COR-L47 (cell line): ENCODE measurements around the gene CARD11.
"Not testable (repeated sequence)": the region's sequence is repeated elsewhere in the genome, so short reads cannot be mapped to it uniquely, and the experiment has no call there.

ENCODE experiments used
- DNase-seq: peaks from one replicate; lab custom pipeline; 2025; lab: John Stamatoyannopoulos, UW

Gene CARD11

GRCh38 chr7:2924866-2925840 is 118.5 kb downstream of the CARD11 start:
- DNase-seq = no peak

GRCh38 chr7:2923886-2924574 is 119.6 kb downstream of the CARD11 start:
- DNase-seq = no peak

GRCh38 chr7:2923291-2923781 is 120.3 kb downstream of the CARD11 start:
- no peak for DNase-seq

- no peak for DNase-seq
Measured at GRCh38 chr7:2922866-2923265, 120.8 kb downstream of the CARD11 start.

- no peak for DNase-seq
Measured at GRCh38 chr7:2922348-2922691, 121.3 kb downstream of the CARD11 start.

GRCh38 chr7:2921653-2922347 is 121.9 kb downstream of the CARD11 start:
- DNase-seq = no peak

GRCh38 chr7:2920956-2921652 is 122.6 kb downstream of the CARD11 start:
- DNase-seq = no peak

GRCh38 chr7:2920480-2920879 is 123.2 kb downstream of the CARD11 start:
- not testable (repeated sequence) for DNase-seq

GRCh38 chr7:2920041-2920440 is 123.6 kb downstream of the CARD11 start:
- DNase-seq = no peak

GRCh38 chr7:2919256-2919655 is 124.4 kb downstream of the CARD11 start:
- no peak for DNase-seq

GRCh38 chr7:2918406-2918805 is 125.3 kb downstream of the CARD11 start:
- DNase-seq = no peak

GRCh38 chr7:2915023-2915422 is 128.6 kb downstream of the CARD11 start:
- DNase-seq = no peak

- DNase-seq = no peak
Measured at GRCh38 chr7:2913760-2914387, 129.8 kb downstream of the CARD11 start.

GRCh38 chr7:2912684-2913439 is 130.8 kb downstream of the CARD11 start:
- no peak for DNase-seq

GRCh38 chr7:2911466-2911865 is 132.2 kb downstream of the CARD11 start:
- no peak for DNase-seq

- DNase-seq = no peak
Measured at GRCh38 chr7:2909471-2910039, 134.1 kb downstream of the CARD11 start.

GRCh38 chr7:2909043-2909442 is 134.6 kb downstream of the CARD11 start:
- no peak for DNase-seq

GRCh38 chr7:2908103-2908683 is 135.5 kb downstream of the CARD11 start:
- DNase-seq = no peak

GRCh38 chr7:2906197-2906931 is 137.3 kb downstream of the CARD11 start:
- DNase-seq = no peak
